Thoracic aorta (tissue), 2 donors: ENCODE results near the gene HLA-A. TPM values are rescaled to one million over a fixed set of nuclear protein-coding genes. Genes with fewer than 3 reads are reported as not detected.
"Not testable (repeated sequence)": the region's sequence is repeated elsewhere in the genome, so short reads cannot be mapped to it uniquely, and the experiment has no call there.

Experiments used
- ATAC-seq: fragments of 150-250 bp; one replicate; pipeline ENCODE4 v1.8.0; 2017; ENCODE audit warnings: low read depth; ENCODE audit not compliant: insufficient number of reproducible peaks, low FRiP score
- DNase-seq: peaks from one replicate; pipeline ENCODE4 v3.0.0-alpha.2; 2020; ENCODE audit warnings: low spot score
- H3K27ac ChIP-seq, 2 donors: fragments of 200-600 bp; sonication (generic); 1 replicate in 1 of 2; 2 replicates in 1 of 2; pipeline ENCODE4 v1.5.1; 2016; ENCODE audit warnings: mild to moderate bottlenecking in 2 of 2, moderate library complexity in 2 of 2
- H3K27me3 ChIP-seq: fragments of 200-600 bp; sonication (generic); replicated peaks from 2 replicates; pipeline ENCODE4 v1.6.0; 2016; ENCODE audit warnings: mild to moderate bottlenecking; ENCODE audit not compliant: insufficient read depth
- H3K36me3 ChIP-seq: fragments of 200-600 bp; sonication (generic); one replicate; pipeline ENCODE4 v1.5.1; 2016
- H3K4me1 ChIP-seq, 2 donors: fragments of 200-600 bp; sonication (generic); 1 replicate in 1 of 2; 2 replicates in 1 of 2; pipeline versions ENCODE4 v1.5.1 to v1.6.0; 2016; ENCODE audit warnings: low read depth in 2 of 2, mild to moderate bottlenecking in 1 of 2; ENCODE audit not compliant: control insufficient read depth in 1 of 2
- H3K4me3 ChIP-seq: fragments of 200-600 bp; sonication (generic); 2 replicates; pipeline ENCODE4 v1.5.1; 2016; ENCODE audit warnings: mild to moderate bottlenecking
- H3K9me3 ChIP-seq: fragments of 200-600 bp; sonication (generic); 2 replicates; pipeline ENCODE4 v1.5.1; 2016
- total RNA-seq, 2 donors: library from RNA; depleted of rRNA; stranded (reverse); fragments of >200 nt; gene quantifications; one replicate each; pipeline versions ENCODE4 v1.1.0 to v1.2.3, GENCODE V29; 2016
- TF ChIP-seq, protein P1 (sequence below): fragments of 200-600 bp; sonication (generic); IDR thresholded peaks from one replicate; pipeline ENCODE4 v1.5.1; 2019; ENCODE audit warnings: antibody characterized with exemption

The HLA-A gene
- total RNA-seq, 2 donors from 2014 or later = 525 to 870 TPM

DNA sequence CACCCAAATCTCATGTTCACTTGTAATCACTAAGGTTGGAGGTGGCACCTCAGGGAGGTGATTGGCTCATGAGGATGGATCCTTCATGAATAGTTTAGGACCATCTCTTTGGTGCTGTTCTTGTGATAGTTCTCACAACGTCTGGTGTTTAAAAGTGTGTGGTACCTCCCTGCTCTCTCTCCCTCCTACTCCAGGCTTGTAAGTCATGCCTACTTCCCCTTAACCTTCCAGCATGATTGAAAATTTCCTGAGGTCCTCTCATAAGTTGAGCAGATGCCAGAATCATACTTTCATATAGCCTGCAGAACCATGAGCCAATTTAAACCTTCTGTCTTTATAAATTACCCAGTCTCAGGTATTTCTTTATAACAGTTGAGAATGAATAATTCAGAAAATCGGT, 16.6 kb downstream of the HLA-A start:
- no peaks in the 10 kb centered on the region for H3K9me3 ChIP-seq
- no peak for DNase-seq
- ATAC-seq = no peak
- no peaks in the 10 kb centered on the region for H3K27me3 ChIP-seq
- H3K4me1 ChIP-seq = peaks cover 0 to under 1% of the 10 kb centered on the region in 2 donors
- H3K27ac ChIP-seq = no peak overlapping the region
- no peaks in the 10 kb centered on the region for H3K36me3 ChIP-seq
- TF ChIP-seq, protein P1, sequence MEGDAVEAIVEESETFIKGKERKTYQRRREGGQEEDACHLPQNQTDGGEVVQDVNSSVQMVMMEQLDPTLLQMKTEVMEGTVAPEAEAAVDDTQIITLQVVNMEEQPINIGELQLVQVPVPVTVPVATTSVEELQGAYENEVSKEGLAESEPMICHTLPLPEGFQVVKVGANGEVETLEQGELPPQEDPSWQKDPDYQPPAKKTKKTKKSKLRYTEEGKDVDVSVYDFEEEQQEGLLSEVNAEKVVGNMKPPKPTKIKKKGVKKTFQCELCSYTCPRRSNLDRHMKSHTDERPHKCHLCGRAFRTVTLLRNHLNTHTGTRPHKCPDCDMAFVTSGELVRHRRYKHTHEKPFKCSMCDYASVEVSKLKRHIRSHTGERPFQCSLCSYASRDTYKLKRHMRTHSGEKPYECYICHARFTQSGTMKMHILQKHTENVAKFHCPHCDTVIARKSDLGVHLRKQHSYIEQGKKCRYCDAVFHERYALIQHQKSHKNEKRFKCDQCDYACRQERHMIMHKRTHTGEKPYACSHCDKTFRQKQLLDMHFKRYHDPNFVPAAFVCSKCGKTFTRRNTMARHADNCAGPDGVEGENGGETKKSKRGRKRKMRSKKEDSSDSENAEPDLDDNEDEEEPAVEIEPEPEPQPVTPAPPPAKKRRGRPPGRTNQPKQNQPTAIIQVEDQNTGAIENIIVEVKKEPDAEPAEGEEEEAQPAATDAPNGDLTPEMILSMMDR = no peak
- no peak overlapping the region for H3K4me3 ChIP-seq

DNA sequence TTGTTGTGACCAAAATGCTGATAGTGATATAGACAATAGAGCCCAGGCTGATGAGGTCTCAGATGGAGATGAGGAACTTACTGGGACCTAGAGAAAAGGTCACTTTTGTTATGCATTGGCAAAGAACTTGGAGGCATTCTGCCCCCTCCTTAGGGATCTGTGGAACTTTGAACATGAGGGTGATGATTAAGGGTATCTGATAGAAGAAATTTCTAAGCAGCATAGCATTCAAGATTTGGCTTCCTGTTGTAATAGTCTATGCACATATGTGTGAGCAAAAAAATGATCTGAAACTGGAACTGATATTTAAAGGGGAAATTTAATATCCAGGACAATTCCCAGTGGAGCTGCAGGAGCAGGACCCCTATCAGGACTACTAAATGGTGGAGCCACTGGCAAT, 17.1 kb downstream of the HLA-A start:
- no peaks in the 10 kb centered on the region for H3K9me3 ChIP-seq
- no peak overlapping the region for H3K4me3 ChIP-seq
- no peak overlapping the region for H3K27ac ChIP-seq
- ATAC-seq = no peak
- no peak for DNase-seq
- peaks cover 2 to 6% of the 10 kb centered on the region in 2 donors for H3K4me1 ChIP-seq
- H3K27me3 ChIP-seq = no peaks in the 10 kb centered on the region
- no peaks in the 10 kb centered on the region for H3K36me3 ChIP-seq
- TF ChIP-seq, protein P1 = no peak

DNA sequence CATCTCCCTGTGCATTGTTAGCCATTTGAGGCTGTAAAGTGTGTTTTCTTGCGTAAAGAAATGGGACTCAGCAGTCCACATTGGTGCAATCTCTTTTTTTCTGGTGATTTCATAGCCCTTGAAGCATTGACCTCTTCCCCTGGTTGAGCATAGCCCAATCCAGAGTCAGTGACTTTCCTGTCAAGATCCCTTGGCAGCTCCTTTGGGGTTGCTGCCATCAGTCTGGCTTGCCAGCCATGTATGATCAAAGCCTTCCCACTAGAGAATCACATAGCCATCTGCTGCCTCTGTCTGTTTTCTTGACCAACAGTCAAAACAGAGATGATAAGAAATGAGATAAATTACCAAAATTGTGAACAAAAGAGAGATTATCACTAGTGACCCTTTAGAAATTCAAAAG, 19.6 kb downstream of the HLA-A start:
- DNase-seq (no peak), ATAC-seq (no peak)
- Histone ChIP-seq H3K4me3 (no peak overlapping the region), H3K4me1 (peaks cover 19 to 31% of the 10 kb centered on the region in 2 donors), H3K36me3 (no peaks in the 10 kb centered on the region), H3K27ac (no peak overlapping the region), H3K27me3 (no peaks in the 10 kb centered on the region), H3K9me3 (no peaks in the 10 kb centered on the region)
- TF ChIP-seq, protein P1 = no peak

DNA sequence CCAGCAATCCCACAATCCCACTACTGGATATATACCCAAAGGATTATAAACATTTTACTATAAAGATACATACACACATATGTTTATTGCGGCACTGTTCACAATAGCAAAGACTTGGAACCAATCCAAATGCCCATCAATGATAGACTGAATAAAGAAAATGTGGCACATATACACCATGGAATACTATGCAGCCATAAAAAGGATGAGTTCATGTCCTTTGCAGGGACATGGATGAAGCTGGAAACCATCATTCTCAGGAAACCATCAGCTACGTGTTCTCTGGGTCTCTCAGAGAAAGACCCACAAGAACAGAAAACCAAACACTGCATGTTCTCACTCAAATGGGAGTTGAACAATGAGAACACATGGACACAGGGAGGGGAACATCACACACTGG, 21.4 kb downstream of the HLA-A start:
- DNase-seq, H3K27ac ChIP-seq, ATAC-seq, H3K27me3 ChIP-seq, H3K4me3 ChIP-seq, H3K36me3 ChIP-seq, H3K9me3 ChIP-seq: not testable (repeated sequence)
- peaks cover 19 to 46% of the 10 kb centered on the region in 2 donors for H3K4me1 ChIP-seq

DNA sequence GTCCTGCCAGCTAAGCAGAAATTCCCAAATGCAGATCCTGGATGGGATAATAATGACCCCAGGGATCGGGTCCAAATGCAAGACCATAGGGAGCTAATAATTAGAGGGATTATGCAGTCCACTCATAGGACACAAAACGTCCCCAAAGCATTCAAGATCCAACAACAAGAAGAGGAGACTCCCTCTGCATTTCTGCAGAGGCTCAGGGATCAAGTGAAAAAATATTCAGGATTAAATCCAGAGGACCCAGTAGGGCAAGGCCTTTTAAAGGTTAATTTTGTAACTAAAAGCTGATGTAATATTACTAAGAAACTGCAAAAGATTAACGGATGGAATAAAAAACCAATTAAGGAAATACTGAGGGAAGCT, 22.2 kb downstream of the HLA-A start:
- ATAC-seq (no peak), DNase-seq (no peak)
- no peaks in the 10 kb centered on the region for H3K27me3 ChIP-seq
- H3K4me1 ChIP-seq = peaks cover 19 to 46% of the 10 kb centered on the region in 2 donors
- no peaks in the 10 kb centered on the region for H3K36me3 ChIP-seq
- H3K9me3 ChIP-seq = no peaks in the 10 kb centered on the region
- H3K27ac ChIP-seq = peak overlapping the region; percentile 84 to 94
- peak overlapping the region; percentile 74 for H3K4me3 ChIP-seq
- TF ChIP-seq, protein P1 = no peak

DNA sequence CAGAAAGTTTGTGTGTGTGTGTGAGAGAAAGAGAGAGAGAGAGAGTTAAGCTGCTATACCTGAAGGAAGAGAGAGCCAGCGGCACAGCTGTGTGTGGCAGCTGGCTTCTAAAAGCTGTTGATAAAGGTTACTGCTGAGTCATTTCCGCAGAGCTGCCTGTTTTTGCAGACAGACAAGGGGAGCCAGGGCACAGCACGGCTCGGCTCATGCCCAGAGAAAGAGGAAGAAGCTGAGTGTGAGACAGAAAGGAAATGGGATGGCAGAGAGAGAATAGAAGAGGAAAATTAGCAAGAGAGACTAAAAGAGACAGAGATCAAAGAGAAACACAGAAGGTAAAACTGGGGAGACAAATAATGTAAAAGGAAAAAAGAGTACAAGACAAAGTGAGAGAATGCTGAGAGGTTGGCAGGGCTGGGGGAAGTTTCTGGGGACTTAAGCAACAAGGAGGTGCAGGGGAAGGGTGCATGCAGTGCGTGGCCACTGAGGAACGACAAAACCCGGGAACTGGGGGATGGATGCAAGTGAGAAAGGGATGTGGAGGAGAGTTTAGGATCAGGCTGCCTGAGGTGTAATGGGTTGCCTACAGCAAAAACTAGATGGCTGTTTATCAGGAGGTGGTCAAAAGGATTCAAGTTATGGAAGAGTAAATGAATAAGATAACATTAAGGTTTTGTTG, 22.7 kb downstream of the HLA-A start:
- TF ChIP-seq, protein P1 = no peak
- no peaks in the 10 kb centered on the region for H3K9me3 ChIP-seq
- H3K4me1 ChIP-seq = peaks cover 19 to 46% of the 10 kb centered on the region in 2 donors
- H3K27me3 ChIP-seq = no peaks in the 10 kb centered on the region
- no peaks in the 10 kb centered on the region for H3K36me3 ChIP-seq
- H3K4me3 ChIP-seq = peak overlapping the region; percentile 74
- peak overlapping the region; percentile 84 to 94 for H3K27ac ChIP-seq
- DNase-seq (peak; percentile 55), ATAC-seq (peak; percentile 82)
